ENCODE measurements around the gene CTIF.

Gene CTIF

DNA sequence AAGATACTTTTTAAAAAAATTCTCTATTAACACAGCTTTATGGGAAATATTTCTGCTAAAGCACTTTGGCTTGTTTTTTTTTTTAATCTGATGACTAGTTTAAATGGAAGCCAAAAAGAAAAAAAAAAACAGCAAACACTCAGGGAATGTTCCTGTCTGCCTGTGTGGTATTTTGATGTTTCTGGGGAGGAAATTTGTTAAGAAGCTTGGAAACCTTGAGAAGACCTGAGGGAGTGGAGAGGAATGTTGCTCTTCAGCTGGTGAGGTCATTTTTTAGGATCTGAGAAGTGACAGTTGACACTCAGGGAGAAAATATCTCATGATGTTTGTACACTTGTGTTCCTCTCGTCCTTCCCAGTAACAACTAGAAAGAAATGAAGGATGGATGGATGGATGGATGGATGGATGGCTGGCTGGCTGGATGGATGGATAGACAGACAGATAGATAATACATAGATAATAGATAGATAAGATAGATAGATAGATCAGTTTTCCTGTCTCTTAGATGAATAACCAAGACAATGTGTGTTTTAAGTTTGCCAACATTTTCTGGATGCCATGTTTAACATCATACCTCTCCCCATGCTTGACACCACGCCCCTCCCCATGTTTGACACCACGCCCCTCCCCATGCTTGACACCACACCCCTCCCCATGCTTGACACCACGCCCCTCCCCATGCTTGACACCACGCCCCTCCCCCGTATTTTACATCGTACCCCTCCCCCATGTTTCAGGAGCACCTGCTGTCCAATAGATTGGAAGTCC lies 84.8 kb downstream of the CTIF start:
- no peak for DNase-seq

GRCh38 chr18:48624856-48625255 lies 86.0 kb downstream of the CTIF start:
- DNase-seq = no peak

DNA sequence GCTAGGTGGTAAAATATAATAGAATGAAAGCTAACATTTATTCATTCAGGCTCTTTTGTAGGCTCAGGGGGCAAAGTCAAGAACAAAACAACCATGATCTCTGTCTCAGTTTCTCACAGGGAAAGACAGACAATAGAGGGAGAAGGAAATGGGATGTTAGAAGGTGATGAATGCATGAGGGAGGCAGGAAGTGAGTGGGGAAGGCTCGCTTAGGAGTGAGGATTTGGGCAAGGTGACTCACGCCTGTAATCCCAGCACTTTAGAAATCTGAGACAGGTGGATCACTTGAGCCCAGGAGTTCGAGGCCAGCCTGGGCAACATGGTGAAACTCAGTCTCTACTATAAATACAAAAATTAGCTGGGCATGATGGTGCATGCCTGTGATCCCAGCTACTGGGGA lies 88.4 kb downstream of the CTIF start:
- DNase-seq = no peak

DNA sequence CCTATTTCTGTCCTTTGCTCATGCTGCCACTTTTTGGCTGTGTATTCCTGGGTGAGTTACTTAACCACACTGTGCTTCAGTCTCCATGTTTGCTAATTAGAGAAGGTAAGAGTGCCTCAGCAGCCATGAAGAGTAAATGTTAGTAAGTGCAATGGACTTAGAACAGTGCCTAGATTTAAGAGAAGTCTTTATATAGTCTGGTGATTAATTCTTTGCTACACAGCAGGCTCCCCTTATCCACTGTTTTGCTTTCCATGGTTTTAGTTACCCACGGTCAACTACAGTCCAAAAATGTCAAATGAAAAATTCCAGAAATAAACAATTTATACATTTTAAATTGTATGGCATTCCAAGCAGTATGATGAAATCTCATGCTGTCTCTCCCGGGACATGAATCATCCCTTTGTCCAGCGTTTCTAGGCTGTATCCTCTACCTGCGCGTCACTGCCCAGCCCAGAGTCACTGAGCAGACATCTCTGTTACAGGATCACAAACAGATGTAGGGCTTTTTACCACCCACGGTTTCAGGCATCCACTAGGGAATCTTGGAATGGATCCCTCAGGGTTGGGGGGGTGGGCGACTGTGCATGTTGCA lies 91.0 kb downstream of the CTIF start:
- no peak for DNase-seq

GRCh38 chr18:48631851-48632250 lies 93.0 kb downstream of the CTIF start:
- DNase-seq = no peak

DNA sequence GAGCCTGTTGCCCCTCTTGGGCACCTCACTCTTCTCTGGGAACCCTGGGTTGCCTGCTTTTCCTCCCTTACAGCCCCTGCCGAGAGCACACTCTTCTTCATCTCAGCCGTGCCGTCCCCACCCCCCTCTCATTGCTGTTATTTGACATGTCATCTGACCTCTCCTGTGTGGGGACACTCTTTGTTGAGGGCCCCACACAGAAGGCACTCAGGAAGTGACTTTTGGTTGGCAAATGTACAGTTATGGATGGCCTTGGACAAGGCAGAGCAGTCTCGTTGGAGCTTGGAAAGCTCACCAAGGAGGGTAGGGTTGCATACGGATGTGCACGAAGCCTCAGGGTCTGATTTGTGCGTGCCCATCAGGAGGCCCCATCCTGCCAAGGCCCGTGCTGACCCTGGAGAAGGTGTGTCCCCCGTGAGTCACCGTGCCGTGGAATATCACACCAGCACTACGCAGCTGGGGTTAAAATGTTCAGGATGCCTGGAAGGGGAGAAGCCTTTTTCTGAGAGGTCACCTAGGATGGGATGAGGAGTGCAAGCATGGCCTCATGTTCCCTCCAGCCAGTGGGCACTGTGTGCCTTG lies 93.9 kb downstream of the CTIF start:
- DNase-seq = no peak

DNA sequence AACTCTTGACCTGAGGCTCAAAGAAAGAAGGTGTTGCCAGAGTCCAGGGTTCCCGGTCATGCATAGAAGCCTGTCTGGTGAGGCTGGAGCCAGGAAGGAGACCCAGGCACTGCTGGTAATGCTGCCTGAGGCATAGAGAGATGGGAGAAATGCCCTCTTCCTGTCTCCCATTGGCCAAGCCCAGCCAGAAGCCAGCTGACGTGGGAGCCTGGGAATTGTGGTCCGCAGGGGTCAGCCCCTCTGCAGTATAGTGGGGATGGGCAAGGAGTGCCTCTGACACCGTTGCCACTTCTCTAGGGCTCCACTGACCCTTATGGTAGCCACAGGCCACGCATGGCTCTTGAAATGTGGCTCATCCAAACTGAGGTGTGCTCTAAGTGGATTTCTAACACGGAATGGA lies 95.7 kb downstream of the CTIF start:
- no peak for DNase-seq

DNA sequence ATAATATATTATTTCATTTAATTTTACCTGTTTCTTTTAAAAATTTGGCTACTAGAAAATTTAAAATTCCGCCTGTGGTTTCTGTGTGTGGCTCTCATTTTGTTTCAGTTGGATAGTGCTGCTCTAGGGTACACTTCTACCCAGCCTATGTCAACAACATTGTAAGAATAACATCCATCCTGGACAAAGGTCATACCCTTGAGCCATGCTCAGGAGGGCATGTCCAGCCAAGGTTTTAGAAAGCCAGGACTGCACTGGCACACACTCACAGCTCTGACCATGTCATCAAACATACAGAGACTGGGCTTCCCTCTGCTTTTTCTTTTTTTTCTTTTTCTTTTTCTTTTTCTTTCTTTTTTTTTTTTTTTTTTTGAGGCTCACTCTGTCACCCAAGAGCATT lies 96.1 kb downstream of the CTIF start:
- DNase-seq = no peak

DNA sequence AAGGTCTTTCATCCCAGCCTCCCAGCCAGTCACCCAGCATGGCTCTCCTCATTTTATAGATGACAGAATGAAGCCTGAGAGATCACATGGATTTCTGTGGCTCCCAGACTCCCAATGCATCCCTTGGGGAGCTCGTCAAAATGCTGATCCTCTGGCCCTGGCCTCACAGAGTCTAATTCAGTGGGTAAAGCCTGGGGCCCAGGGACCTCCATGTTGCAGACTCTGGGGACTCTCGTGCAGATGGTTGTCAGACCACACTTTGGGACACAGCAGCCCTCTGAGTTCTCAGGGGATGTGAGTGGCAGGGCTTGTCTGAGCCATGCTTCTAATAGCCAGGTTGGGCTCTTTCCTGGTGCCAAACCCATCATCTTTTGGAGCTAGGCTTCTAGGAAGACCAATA lies 97.0 kb downstream of the CTIF start:
- DNase-seq = no peak

DNA sequence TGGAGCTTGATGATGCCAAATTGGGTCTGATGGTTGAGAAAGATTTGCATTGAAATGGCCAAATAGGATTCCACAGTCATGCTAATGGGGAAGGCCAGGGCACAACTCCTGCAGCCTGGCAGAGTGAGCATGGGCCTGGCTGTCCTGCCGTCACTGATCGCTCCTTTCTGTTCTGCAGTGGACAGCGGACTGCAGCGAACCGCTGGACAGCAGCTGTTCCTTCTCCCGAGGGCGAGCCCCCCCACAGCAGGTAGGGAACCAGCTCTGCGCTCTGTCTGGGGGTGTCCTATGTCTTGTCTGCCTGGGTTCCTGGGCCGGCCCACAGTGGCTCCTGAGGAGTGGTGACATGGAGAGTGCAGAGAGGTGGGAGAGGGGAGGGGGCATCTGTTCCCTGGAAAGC lies 97.6 kb downstream of the CTIF start:
- DNase-seq = no peak

- no peak for DNase-seq
These were observed 98.5 kb downstream of the CTIF start for GRCh38 chr18:48637081-48637990.

GRCh38 chr18:48638451-48638850 lies 99.6 kb downstream of the CTIF start:
- DNase-seq = no peak

GRCh38 chr18:48638896-48639771 lies 100.3 kb downstream of the CTIF start:
- DNase-seq = no peak

DNA sequence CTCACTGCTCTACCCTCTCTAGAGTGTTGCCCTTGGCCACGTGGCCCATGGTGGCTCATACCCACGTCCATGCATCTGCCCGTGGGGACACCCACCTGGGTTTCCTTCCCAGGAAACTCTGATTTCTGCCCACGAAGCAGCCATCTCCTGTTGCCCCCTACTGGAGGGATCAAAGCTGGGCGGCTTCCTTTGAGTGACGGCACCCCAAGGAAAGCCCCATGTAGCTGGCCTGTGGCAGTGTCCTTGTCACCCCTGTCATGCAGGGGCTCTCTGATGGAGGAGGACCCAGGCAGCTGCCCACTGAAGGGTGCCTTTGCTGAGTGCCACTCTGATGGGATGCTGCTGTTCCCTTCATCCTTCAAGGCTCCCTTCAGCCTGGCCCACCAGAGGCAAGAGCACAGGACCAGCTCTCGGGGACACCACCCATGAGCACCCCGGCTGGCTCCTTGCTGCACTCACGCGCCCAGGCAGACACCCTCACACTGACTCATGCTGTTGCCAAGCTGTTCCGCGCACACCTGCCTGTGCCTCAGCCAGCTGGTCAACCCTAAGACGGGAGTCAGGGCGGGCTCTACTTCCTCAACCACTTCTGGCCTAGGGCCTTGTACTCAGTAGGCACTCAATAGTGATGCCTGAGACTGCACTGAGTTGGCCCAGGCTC lies 101.1 kb downstream of the CTIF start:
- DNase-seq = no peak

DNA sequence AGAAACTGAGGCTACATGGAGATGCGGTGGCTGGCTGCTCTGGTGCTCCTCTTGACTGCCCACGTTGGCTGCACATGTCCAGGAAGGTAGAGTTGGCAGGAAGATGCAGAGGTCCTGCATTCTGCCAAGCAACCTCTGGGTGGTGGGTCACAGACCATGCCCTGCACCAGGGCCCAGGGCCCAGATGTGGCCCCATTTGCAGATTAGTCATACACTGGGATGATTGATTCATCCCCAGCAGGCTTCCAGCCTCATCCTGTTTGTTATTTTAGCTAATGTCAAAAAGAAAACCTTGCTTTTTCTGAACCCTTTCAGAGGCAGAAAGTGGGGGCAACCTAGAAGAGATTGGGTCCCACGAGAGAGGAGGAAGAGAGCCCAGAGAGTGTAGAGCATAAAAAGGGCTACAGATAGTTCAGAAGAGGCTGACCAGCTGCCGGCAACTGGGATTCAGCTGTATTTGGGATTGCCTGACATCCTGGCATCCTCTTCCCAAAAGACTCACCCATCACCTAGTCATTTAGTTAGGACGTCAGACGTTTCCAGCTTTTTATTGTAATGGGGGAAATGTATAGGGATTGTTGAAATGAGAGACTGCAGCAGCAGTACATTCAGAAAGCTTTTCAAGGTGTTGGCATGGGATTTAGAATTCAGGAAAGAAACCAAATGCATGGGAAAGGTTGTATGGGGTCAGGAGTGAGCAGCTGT lies 101.9 kb downstream of the CTIF start:
- DNase-seq = no peak

DNA sequence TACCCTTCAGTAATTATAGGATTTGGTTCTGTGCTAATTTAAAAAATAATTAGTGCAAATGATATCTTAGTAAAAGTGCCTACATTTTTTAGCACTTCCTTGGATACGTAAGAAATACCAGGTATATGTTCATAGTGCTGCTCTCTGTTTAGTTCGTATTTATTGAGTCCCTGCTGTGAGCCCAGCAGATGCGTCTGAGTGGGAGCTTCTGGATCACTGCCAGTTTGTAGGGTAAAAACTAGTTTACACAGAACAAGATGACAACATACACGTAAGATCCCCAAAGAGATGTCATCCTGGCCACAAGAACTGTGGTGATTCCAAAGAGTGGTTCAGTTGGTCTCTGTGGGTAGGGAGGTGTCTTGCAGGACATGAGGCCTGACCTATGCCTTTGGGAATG lies 103.2 kb downstream of the CTIF start:
- no peak for DNase-seq

GRCh38 chr18:48642503-48642902 lies 103.7 kb downstream of the CTIF start:
- no peak for DNase-seq

DNA sequence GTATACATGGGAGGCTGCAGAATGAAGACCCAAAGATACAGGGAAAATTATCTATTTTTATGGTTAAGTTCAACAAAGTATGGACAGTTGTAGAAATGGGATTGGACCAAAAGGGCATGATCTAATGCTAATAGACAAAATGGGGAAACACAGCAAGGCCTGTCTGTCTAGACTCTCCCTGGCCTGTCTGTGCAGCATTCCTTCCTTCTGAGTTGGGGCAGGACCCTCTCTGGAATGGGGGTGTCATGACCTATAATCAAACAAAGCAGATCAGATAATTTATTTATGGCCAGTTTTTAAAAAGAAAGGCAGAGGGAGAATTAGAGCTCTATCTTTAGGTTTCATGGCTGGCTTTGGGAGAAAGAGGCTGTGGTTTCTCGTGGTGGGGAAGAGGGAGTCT lies 104.4 kb downstream of the CTIF start:
- DNase-seq = no peak

DNA sequence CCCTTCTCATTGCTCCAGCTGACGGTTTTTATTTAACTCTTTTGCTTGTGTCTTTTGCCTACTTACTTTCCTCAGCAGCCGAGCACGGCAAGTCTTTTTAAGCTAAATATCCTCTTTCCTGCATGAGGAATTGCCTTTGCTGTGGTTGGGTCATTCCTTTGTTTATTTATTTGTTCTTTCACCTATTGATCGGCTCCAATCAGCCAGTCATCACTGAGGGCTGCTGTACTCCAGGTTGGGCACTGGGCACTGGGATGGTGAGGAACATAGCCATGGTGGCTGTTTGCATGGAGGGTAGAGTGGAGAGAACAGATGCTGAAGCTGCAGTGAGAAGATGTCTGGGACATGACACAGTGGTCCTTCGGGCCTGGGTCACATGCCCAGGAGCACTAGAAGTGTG lies 105.2 kb downstream of the CTIF start:
- DNase-seq = no peak

GRCh38 chr18:48645427-48646002 lies 106.7 kb downstream of the CTIF start:
- DNase-seq = no peak

- DNase-seq = no peak
These were observed 108.1 kb downstream of the CTIF start for GRCh38 chr18:48646976-48647375.

Data from KG1 (cell line).